HFF-Myc (cell line): ENCODE data around the gene HOXD9.

Source experiments
- DNase-seq: peaks from one replicate; pipeline ENCODE4 v3.0.0-alpha.2; 2011; ENCODE audit warnings: low read depth; ENCODE audit errors: extremely low read depth
- H3K4me3 ChIP-seq: replicated peaks from 2 replicates; pipeline ENCODE4 v1.5.1; 2011; ENCODE audit warnings: low read depth, mild to moderate bottlenecking, control low read depth, low read length
- TF ChIP-seq, protein P1 (sequence below): IDR thresholded peaks from 2 replicates; pipeline ENCODE4 v1.5.1; 2012; ENCODE audit warnings: mild to moderate bottlenecking, low read depth, low read length, control low read depth; ENCODE audit errors: missing control alignments

Gene HOXD9

DNA sequence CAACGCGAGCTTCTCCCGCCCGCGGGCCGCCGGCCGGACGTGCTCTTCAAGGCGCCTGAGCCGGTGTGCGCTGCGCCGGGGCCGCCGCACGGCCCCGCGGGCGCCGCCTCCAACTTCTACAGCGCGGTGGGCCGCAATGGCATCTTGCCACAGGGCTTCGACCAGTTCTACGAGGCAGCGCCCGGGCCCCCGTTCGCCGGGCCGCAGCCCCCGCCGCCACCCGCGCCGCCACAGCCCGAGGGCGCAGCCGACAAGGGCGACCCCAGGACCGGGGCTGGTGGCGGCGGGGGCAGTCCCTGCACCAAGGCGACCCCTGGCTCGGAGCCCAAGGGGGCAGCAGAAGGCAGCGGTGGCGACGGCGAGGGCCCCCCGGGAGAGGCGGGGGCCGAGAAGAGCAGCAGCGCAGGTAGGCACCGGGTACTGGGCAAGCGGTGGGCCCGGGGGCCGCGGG, 14.8 kb upstream of the HOXD9 start:
- TF ChIP-seq, protein P1, sequence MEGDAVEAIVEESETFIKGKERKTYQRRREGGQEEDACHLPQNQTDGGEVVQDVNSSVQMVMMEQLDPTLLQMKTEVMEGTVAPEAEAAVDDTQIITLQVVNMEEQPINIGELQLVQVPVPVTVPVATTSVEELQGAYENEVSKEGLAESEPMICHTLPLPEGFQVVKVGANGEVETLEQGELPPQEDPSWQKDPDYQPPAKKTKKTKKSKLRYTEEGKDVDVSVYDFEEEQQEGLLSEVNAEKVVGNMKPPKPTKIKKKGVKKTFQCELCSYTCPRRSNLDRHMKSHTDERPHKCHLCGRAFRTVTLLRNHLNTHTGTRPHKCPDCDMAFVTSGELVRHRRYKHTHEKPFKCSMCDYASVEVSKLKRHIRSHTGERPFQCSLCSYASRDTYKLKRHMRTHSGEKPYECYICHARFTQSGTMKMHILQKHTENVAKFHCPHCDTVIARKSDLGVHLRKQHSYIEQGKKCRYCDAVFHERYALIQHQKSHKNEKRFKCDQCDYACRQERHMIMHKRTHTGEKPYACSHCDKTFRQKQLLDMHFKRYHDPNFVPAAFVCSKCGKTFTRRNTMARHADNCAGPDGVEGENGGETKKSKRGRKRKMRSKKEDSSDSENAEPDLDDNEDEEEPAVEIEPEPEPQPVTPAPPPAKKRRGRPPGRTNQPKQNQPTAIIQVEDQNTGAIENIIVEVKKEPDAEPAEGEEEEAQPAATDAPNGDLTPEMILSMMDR: no peak
- no peak for DNase-seq
- H3K4me3 ChIP-seq: no peak overlapping the region

DNA sequence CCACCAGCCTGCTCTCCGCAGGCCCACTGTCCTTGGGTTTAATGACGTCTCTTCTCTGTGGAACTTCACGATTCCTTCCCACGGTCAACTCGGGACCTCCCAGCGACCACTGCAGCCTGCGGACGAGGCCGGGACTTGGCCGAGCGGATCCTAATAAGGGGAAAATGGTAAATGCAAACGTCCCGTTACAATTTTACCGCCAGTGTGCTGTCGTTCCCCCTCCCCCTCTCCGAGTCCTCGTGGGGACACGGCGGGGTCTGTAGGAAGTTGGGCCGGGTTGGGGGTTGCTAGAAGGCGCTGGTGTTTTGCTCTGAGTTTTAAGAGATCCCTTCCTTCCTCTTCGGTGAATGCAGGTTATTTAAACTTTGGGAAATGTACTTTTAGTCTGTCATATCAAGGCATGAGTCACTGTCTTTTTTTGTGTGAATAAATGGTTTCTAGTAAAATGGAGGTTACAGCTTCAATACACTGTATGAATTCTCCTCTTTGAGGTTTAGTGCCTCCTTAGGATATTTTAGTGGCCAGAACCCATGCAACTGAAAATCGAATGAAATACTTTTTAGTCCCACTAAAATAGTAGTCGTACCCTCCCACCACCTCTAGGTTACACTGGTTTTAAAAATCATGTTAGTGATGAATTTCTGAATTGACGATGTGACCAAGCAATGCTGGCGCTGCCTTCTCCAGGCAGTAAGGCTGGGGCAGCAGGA, 13.2 kb upstream of the HOXD9 start:
- no peak for DNase-seq
- TF ChIP-seq, protein P1: no peak
- no peak overlapping the region for H3K4me3 ChIP-seq

DNA sequence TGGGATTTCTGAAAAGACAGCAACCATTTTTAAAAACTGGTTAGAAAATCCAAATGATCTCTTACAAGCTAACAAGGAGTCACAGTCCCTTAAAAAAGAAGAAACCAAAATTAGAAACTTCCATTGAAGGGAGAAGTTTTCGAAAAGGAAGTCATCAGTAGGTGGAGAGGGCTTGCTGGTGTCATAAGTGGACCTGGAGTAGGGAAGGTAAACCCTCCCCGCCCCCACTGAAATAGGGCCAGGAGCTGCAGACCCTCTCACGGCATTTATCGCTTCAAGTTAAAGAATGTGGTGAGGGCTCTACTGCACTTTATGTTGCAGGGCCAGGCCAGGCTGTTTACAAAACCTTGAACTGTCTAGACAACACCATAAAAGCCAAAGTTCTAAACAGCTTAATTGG, 12.6 kb upstream of the HOXD9 start:
- DNase-seq: no peak
- TF ChIP-seq, protein P1: no peak
- H3K4me3 ChIP-seq: no peak overlapping the region

GRCh38 chr2:176110415-176111308, 11.9 kb upstream of the HOXD9 start:
- H3K4me3 ChIP-seq: no peak overlapping the region
- TF ChIP-seq, protein P1: no peak
- DNase-seq: no peak

DNA sequence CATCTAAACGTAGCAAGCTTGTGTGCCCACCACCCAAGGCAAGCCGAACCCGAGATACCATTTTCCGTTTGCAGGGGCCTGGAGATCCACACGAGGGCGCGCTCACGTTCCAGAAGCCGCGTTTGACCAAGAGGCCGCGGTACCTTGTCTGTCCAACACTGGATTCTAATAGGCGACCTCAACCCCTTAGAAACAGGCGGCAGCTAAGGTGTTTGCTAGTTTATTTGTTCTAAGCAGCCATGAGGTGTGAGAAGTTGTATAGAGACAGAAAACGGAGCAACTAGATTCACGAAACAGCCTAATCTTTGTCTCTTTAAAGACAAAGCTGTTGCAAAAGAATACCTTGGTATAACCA, 11.2 kb upstream of the HOXD9 start:
- H3K4me3 ChIP-seq: no peak overlapping the region
- TF ChIP-seq, protein P1: peak; percentile 12
- DNase-seq: no peak

- no peak overlapping the region for H3K4me3 ChIP-seq
- TF ChIP-seq, protein P1: no peak
- no peak for DNase-seq
Observed at GRCh38 chr2:176111846-176112374, 10.6 kb upstream of the HOXD9 start.
